PFSK-1 (cell line): ENCODE data around the gene TULP3.

Source experiments
- POLR2AphosphoS5 ChIP-seq: IDR thresholded peaks from 2 replicates; pipeline ENCODE4 v1.6.1; 2012; ENCODE audit warnings: low read depth, mild to moderate bottlenecking, control low read depth, low read length, moderate library complexity
- REST ChIP-seq, 2 experiments: IDR thresholded peaks; 2 replicates each; pipeline versions ENCODE4 v1.6.1 to v1.8.0; 2011 to 2012; ENCODE audit warnings: low read depth in 2 of 2, low read length in 2 of 2, control low read depth in 1 of 2, inconsistent platforms in 1 of 2, mild to moderate bottlenecking in 1 of 2, moderate library complexity in 1 of 2; ENCODE audit not compliant: insufficient read depth in 1 of 2
- SIN3A ChIP-seq: IDR thresholded peaks from 2 replicates; pipeline ENCODE4 v1.6.1; 2012; ENCODE audit warnings: mild to moderate bottlenecking, low read length, moderate library complexity, borderline replicate concordance; ENCODE audit not compliant: insufficient read depth

GRCh38 chr12:2860170-2860569, 30.5 kb upstream of the TULP3 start:
- no peak for TF ChIP-seq SIN3A
- no peak for TF ChIP-seq REST (IDR thresholded peaks at IDR 0.05; ENCODE audit: insufficient read depth in 1 of 2, low read depth in 2 of 2, low read length in 2 of 2)
- TF ChIP-seq POLR2AphosphoS5, result no peak
